ENCODE data around the gene PDE4D.

Gene PDE4D

DNA sequence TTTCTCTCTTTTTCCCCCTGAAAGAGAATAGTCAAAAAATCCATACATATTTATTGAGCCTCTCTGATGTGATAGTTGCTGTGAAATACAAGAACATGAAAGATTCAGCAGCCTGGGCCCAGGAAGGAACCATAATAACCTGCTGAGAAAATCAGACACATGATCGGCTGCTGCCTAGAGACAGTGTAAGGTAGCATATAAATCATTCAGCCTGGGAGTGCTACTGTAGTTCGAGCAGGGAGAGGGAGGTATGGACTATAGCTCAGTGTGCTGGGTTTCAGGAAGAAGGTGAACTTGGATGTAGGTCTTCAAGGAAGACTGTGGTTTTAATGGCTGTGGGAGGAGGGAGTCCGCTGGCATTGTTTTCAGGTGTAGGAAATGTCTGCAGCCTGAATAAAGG, 841.6 kb downstream of the PDE4D start:
- DNase-seq, result no peak

DNA sequence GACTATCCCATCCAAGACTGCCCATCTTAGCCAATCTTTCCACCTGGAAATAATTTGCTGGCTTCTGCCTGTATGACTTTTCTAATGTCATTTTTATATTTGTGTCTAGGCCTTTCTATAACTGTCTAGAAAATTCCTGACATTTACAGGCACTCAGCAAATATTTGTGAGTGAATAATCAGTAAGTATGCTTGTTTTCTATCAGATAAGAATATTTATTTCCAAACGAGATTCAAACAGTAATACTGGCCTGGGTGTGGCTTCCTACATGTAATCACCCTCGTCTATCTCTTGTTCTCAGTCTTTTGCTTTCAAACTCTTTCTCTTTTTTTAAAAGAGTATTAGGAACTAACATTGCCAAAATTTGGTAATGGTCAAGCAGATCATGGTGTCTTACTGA, 844.4 kb downstream of the PDE4D start:
- no peak for DNase-seq

DNA sequence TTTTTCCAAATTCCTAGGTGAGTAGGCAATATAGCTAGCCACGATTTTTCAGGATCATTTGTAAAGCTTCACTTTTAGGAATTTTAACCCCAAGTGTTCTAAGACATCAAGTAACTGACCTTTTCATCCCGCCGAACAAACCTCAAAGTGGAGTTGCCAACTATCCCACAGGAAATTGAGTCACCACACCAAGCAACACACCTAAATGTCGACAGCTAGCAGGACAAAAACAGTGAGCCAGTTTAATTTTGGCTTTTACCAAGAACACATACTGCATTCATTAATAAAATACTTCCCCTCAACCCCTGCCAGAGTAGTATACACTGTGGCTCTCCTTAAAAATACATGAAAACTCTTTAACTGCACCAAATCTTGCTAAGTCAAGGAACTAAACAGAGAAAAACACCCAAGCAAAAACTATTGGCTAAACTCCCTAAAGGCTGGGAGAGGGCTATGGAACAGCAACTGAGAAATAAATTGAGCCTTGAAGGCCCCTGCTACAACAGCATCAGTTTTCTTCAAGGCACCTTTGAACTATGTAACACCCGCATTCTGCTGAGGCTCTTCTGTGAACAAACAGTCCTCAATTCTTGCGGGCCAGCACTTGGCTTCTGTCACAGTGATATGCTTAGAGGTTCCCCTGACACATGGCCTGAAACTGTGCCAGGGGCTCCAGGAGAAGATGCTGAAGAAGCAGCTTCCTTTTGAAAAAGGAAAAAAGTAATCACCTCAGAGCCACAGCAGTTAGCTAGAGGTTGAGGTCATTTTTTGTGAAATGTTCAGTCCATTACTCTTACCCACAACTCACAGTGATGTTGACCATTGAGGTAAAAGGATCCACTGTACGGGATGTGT, 851.1 kb downstream of the PDE4D start:
- no peak for DNase-seq

DNA sequence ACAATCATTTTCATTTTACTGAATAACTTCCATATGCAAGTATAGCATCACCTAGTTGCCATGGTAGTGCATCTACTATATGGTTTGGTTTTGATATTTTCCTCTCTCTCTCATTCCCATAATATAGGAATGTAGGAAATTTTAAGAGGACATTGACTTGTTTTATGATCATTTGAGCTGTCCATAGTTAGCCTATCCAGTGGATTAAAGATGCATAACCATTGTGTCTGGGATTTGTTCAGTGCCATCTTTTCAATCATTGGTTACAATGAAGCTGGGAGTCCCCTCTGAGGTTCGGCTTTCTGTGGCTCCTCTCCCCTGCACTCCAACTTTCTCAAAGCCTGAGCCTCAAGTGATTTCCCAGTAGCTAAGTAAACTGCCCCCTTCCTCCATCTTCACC, 852.2 kb downstream of the PDE4D start:
- DNase-seq, result no peak

DNA sequence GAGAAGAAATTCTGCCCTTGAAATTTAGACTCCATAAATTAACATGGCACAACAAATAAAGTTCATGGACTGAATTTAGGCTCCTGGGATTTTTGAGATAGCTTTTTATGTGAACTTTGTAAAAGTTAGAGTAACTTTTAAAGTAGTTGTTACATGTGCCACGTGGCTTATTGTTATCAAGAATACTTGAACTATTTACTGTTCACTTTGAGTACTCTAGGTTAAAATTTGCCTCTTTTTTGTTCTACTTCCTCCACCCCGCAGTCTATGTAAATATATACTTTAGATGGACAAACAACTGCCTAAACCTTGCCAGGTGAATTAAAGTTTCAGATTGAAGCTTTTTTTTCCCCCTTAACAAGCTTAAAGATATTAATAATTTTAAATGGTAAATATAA, 852.7 kb downstream of the PDE4D start:
- DNase-seq, result no peak

DNA sequence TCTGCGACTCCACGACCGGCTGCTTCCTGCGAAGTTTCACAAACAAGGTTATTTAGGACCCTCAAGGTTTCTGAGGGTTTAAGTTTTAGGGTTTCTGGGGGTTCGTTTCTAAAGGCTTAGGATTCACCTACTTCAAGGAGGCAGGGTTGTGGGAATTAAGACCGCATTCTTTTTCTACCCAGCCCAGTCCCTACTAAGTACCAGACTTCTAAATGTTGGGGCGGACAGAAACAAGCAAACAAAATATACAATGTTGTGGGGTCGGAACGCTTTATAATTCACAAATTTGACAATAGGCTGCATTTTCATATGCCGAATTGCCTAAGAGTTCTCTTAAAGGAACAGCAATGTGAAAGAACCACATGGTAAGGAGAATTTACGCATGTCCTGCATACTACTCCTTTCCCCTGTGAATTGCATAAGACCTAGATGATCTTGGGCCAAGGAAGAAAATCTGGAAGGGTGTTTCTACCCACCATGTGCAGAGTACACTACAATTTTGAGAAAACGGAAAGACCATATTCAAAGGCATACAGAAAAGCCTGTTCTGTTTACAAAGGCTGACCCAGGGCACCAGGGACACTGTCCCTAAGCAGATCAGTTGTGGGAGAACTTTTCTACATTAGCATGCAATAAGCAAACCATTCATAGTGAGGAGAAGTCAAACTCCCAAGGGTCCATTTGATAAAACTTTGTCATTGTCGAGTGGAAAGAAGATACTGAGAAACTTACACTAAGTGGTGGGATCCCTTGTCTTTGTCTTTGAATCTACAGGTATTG, 853.3 kb downstream of the PDE4D start:
- DNase-seq, result peak; percentile 14

DNA sequence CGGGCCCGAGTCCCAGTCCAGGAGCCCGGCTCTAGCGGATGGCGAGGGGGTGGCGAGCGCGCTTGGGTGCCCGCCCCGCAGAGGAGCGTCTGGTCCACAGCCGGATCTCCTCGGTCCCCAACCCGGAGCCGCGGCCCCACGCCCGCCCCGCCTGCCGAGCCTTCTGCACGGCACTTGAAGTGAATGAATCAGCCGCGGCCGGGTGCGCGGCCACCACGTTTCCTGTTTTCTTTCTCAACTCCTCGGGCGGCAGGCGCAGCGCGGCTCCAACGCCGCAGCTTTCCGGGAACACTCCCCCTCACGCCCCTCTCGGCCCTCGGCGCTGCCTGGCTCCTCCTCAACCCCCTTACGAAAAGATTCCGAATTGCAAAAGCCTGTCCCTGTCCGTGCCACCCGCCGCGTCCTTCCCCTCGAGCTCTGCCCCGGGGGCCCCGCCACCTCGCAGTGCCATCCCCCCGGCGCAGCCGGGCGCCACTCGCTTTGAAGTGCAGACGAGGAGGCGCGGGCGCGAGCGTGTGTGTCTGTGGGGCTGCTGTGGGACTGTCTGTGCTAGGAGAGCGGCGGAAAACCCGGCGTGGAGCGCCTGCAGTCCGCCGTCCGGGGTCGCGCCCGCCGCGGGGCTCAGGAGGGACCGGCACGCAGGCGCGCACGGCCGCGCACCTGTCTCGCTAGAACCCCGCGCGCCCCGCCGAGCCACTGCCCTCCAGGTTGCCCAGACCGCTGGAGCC, 854.1 kb downstream of the PDE4D start:
- DNase-seq, result peak; percentile 88

DNA sequence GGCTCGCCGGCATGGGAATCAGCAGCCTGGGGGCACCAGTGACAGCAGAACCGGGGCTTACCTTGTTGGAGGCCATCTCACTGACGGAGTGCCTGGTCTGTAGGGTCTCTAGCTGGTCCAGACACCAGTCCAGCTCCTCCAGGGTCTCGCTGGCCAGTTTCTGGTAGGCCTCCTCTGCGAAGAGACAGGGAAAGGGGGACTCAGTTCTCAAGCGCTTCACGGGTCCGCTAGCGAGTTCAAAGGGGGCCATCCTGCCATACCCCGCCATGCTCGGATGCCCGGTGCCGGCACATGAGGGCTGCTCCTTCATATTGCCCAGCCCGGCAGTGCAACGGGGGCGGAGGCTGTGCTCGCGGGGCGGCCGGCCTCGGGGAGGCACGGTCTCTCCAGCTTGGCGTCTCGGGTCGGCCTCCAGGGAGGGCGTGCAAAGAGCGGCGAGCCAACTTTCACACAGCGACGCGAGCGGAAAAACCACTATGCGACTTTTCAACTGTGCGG, 854.7 kb downstream of the PDE4D start:
- DNase-seq, result no peak

DNA sequence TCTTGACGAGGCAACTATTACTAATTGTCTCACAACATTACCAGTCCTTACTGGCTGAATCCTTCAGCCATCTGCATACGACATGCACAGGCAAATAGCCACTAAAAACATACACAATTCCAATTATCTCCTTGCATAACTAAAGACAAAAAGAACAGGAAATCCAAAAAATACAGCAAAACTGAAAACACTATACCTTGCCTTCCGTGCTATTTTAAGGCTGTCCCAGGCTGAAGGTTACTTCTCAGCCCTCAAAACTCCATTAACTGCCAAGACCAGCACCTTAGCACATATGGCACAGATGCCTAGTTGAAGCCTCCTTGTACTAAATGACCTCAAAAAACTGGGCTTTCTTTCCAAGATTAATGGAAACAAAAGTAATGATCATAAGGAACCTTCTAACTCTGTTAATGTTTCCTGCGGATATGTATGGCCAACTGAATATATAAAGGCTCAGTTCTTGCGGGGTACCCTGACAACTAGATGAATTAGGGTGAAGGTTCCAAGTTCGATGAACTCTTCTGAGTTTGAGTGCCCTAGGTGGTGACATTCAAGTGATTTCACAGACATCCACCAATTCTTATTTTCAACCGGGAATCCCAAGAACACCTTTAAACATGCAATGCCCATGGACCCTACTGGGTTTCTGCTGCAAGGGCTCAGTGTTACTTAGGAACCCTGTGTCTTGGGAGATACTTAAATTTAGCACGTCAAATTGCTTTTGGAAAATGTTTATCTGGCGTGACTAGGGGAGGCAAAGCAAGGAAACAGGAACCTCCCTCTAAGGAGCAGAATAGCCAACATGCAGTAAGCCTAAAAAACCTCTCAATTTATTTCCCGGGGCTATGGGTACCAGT, 855.4 kb downstream of the PDE4D start:
- peak; percentile 22 for DNase-seq

DNA sequence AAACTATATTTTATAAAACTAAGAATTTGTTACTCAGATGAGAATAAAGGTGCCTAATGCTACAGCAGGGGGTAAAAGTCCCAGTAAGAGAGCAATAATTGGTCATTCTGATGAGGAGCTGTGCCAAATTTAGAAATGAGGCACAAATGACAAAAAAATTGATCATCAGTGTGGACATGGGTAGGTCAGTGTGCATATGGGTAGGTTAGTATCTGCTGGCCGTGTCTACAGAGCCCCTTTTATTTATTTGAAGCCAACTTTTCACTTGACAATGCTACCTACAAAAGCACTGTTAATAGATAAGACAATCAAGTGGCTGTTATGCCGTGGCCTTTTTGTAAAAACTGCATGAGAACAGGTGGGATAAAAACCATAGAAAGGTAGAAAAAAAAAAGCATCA, 856.1 kb downstream of the PDE4D start:
- no peak for DNase-seq

DNA sequence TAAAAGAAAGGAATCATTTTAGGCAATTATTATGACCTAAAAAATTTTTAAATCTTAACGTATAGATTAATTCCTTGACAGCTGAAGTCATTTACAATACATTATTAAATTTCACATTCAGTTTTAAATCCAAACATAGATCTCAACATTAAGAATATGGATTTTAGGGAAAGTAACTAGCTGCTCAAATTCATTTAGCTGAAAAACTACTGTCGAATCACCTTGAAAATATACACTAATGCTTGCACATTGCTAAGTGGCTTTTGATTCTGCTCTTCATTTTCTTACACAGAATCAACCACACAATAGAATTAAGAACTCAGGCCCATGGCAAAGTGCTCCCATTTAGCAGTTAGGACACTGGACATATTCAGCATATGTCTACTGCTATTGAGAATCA, 856.5 kb downstream of the PDE4D start:
- DNase-seq, result no peak

DNA sequence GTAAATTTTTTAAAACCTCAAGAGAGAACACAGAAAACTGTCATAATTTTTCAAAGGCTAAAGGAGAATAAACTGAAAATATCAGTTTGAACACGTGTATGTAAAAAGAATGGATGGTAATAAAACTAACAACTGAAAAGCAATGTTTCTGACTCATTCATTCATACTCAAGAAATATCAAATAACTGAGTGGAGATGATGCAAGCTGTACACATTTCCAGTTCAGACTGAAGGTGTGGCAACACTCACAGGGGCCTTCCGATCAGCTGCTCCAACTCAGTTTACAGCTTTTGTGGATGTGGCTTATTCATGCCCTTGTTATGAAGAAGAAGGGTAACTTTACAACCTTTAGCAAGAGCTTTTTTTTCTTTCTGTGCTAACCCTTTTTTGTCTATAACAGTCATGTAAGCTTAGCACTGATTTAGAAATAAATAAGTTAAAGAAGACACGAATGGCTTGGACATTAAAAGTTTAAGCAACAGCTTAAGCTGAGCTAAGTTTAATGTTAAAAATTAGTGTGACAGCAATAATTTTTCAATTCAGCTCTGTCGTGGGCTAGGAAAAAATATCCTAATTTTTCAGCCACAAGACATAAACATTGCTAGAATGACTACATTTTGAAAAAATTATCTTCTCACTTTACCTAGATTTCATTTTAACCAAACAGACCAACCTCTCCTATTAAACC, 857.1 kb downstream of the PDE4D start:
- peak; percentile 65 for DNase-seq

DNA sequence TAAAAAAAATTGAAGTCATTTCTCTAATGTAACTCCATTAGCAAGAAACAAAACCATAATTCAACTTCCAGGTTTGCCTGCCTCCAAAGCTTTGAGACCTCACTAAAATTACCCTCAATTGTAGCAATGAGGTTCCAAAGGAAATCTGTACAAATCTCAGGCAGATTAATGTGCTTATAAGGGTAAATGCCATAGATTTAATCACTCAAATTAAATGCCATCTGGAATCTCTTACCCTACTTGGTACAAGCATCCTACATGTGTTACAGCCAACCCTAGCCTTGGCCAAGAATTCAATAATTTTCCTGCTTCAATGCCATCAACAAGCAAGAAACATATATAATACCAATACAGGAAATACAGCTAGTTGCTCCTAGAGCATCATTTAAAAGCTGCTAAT, 857.8 kb downstream of the PDE4D start:
- no peak for DNase-seq

DNA sequence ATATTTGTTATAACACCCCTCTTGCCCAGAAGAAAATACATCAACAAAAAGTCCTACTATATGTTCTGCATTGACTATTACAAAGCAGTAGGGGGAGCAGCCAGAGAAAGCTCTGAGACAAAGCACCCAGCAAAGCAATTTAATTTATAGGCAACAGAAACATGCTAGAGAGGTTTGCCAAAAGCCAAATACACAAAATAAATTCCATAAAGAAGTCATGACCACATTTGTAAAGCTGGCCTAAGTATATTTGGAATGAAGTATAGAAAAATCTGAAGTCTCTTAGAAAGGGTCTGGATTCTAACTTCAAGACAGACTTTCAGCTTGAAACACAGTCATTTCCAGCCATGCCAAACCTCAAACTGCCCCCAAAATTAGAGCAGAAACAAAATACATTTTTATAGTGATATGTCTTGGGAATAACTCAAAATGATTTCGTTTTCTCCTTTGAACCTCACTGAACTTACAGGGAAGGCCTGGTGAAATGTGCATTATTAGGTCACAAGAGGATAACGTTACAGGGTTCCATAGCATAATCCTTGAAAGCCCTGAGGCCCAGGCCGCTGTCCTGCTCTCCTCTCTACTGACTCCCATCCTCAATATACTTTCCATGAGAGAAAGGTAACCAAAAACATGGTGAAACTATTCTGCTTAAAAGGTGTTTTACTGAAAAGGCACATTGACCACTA, 858.9 kb downstream of the PDE4D start:
- DNase-seq, result peak; percentile 66

DNA sequence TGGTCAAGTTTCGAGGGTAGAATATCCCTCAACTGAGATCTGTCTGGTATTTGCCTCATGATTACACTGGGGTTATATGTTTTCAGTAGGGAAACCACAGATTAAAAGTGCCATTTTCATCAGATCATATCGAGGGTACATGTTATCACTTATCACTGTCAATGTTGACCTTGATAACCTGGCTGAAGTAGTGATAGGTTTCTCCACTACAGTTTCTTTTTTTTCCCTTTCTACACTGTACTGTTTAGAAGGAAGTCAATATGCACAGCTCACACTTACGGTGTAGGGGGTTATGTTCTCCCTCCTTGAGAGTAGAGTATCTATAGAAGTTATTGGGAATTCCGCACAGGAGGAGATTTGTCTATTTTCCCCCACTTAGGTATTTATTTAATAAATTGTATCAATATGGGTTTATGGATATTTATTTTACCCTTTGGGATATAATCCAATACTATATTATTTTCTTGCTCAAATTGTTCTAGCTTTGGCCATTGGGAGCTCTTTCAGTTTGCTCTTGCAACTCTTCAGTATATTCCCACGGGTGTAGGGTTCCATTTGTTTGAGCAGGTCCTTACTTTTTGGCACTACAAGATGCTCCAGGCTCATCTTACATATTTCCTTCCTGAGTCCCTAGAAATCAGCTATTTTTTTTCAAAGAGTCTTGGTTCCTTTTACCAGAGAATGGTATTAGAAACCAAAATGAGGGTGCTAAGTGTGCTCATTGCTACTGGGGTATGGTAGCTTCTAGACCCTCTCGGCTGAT, 866.2 kb downstream of the PDE4D start:
- no peak for DNase-seq

DNA sequence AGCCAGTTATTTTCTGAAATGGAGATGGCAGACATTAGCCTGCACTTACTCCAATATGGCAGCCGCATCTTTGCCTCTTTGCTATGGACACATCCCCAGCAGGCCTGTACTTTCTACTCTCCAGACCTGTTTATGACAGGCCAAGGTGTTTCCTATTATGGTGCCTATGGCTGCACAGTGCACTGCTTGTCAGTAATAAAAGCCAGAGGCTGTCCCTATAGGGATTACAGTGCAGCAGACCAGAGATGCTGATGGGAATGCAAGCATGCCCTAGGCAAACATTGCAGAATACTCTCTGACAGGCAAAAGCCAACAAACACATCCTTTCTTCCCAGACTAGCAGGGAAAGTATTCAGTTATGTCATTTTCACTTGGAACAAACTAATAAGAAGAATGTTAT, 867.8 kb downstream of the PDE4D start:
- DNase-seq, result no peak

DNA sequence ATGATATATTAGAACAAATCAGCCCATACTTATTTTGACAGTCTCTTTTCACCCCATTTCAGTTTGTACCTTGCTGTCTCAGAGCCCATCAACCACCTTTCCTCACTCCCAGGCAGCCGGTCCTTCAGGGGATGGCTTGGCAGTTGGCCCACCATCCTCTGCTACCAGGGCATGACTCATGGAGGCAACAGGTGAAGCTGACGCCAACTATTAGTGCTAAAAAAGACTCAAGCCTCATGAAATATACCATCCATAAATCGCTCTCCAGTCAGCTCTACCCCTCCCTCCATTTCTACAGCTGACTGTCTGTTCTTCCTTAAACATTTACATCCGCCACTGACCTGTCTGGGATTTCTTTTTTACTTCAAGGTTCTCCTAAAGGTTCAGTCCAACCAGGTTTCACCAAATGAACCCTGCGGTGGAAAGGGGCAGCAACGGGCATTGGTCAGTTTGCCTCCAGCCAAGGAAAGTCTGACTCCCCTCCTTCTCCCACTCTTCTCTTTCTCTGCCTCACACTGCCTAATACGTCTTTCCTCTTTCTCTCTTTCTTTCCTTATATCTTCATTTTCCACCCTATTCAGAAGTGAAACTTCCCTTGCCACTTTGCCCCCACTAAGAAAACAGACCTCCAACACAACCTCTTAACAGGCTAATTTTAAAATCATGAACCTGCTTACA, 871.5 kb downstream of the PDE4D start:
- DNase-seq, result no peak

DNA sequence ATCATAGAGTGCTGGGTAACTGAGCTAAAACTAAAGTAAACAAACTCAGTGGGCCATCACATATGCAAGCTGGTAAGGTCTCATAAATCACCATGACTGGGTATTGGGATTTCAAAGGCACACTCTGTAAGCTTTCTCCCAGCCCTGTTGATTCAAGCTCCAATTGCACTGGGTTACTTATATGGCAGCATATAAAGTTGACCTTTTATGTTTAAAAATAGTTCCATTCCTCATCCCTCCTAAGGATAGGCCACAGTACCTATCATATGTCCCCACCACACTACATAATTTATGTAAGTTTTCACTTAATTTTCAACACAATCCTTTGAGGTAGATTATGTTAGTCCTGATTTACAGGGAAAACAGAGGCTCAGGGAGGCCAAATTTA, 872.2 kb downstream of the PDE4D start:
- DNase-seq, result no peak

DNA sequence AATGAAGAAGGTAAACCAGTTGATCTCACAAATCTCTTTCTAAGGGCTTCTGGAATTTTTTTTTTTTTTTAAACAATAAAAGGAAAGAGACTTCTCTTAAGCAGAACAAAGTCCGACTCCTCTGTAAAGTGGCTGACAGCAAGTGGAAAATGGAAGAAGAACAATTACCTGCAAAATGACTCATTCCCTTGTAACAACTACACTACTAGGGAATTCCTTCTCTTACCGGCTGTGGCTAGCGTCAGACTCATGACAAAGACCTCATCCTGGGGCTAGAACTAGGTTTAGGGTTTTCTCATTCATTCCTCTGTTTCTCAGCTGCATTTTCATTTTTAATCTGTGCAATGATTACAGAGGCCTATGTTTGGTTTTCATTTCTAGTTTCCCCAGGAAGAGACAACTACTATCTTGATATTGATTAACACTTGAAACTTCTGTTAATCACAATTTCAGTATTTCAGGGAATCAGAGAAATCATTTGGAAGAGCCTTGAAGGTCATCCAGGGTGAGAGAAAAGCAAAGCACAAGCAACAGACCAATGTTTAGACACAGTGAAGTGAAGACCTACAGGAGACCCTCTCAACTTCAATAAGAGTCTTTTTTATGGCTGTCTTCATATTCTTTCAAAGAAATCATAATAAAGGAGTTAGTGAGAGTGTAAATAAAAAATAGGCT, 872.8 kb downstream of the PDE4D start:
- DNase-seq, result no peak

All from CD4-positive, alpha-beta T cell treated with Interleukin-10 for 1 hour (primary cell).